Stimulated activated memory B cell treated with anti-CD40 and anti-IgM and Interleukin-4, amounts not matched to agents 10 μg/mL and 1 μg/mL and 100 μg/mL, for 72 hours (primary cell): ENCODE measurements around the gene ATP6V1G2.
"Not testable (repeated sequence)": the region's sequence is repeated elsewhere in the genome, so short reads cannot be mapped to it uniquely, and the experiment has no call there.

Experiments used
- ATAC-seq: fragments of 150-1000 bp; cut with Tn5 transposase; 2 replicates; pipeline ENCODE4 v1.10.0; 2021
- H3K27ac Mint-ChIP-seq: one replicate; pipeline ENCODE4 v1.8.0; 2022; ENCODE audit warnings: mild to moderate bottlenecking, mixed read lengths
- H3K27me3 Mint-ChIP-seq: one replicate; pipeline ENCODE4 v1.8.0; 2022; ENCODE audit warnings: mixed read lengths
- H3K36me3 Mint-ChIP-seq: one replicate; pipeline ENCODE4 v1.8.0; 2022; ENCODE audit warnings: mixed read lengths
- H3K4me1 Mint-ChIP-seq: one replicate; pipeline ENCODE4 v1.8.0; 2022; ENCODE audit warnings: mixed read lengths
- H3K4me3 Mint-ChIP-seq: one replicate; pipeline ENCODE4 v1.8.0; 2022; ENCODE audit warnings: mild to moderate bottlenecking, moderate library complexity, mixed read lengths
- H3K9me3 Mint-ChIP-seq: one replicate; pipeline ENCODE4 v1.8.0; 2022; ENCODE audit warnings: mixed read lengths

The ATP6V1G2 gene

DNA sequence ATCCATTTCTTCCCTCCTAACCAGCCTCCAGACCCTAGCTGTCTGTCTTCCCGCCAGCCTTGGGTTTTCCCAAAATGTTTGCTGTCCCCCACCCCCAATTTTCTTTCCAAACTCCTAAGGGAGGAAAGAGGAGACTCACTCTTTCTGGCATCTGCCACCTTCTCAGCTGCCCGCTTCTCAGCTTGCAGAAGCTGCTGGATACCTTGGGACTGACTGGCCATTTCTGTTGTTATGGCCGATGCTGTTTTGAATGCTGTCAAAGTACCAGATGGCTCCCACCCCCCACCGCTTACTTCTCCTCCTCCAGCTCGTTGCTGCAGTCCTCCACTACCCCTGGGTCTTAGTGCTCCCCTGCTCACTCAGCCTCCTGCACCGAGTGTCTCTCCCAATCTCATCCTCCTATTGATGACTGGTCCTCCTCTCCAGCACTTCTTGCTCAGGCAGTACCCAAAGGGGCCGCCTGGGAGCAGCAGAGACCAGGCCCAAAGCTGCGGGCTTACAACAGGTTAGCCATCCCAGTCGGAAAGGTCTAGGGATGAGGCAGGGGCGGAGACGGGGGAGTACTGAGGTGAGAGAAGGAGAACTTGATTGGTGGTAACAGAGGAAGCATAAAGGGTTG lies at the start of gene ATP6V1G2:
ATP6V1G2 (minus strand) TSS at position 270 of the 619 bp plus-strand sequence; CDS start at position 221, 49 bp downstream.
- Mint-ChIP-seq H3K4me1 (peaks cover 37% of the 10 kb centered on the region), H3K9me3 (no peaks in the 10 kb centered on the region), H3K4me3 (peak within 1 kb of the TSS; percentile 88), H3K27me3 (no peaks in the 10 kb centered on the region), H3K36me3 (peaks cover 8% of the 10 kb centered on the region), H3K27ac (peak within 1 kb of the TSS; percentile 66)
- peak; percentile 79 for ATAC-seq

DNA sequence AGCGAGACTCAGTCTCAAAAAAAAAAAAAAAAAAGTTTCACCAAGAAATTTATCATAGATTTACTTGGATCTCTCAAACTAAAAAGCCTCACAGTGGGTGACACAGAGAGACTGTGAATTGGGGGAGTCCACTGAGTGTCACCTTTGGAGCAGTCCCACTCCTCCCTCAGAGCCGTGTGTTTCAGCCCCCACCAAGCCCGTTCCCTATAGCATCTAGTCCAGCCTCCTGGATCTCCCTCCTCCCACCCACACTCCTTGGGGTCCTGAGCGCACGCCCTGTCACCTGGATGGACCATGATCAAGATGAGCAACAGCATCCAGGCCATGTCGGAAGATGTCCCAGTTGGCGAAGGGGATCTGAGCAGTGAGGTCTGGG lies 46.0 kb upstream of the ATP6V1G2 start:
- Mint-ChIP-seq H3K27ac (peak overlapping the region; percentile 88), H3K27me3 (no peaks in the 10 kb centered on the region)

DNA sequence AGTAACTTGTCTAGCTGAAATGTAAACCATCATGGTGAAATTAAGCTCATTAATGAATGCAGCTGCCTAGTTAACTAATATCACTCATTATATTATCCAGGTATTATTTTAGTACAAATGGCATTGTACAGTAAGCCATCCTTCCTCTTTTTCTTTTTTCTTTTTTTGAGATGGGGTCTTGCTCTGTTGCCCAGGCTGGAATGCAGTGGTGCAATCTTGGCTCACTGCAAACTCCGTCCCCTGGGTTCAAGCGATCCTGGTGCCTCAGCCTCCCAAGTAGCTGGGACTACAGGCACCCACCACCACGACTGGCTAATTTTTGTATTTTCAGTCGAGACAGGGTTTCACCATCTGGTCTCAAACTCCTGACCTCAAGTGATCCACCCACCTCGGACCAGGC lies 44.3 kb upstream of the ATP6V1G2 start:
- H3K36me3 Mint-ChIP-seq, H3K9me3 Mint-ChIP-seq, H3K4me3 Mint-ChIP-seq, H3K27me3 Mint-ChIP-seq, H3K27ac Mint-ChIP-seq, ATAC-seq: not testable (repeated sequence)
- peaks cover 66% of the 10 kb centered on the region for H3K4me1 Mint-ChIP-seq

More for the DNA sequence above, 46.0 kb upstream of the ATP6V1G2 start:
- Mint-ChIP-seq H3K4me3 (peak overlapping the region; percentile 70), H3K36me3 (no peaks in the 10 kb centered on the region), H3K9me3 (no peaks in the 10 kb centered on the region), H3K4me1 (peaks cover 62% of the 10 kb centered on the region)
- ATAC-seq: peak; percentile 6

DNA sequence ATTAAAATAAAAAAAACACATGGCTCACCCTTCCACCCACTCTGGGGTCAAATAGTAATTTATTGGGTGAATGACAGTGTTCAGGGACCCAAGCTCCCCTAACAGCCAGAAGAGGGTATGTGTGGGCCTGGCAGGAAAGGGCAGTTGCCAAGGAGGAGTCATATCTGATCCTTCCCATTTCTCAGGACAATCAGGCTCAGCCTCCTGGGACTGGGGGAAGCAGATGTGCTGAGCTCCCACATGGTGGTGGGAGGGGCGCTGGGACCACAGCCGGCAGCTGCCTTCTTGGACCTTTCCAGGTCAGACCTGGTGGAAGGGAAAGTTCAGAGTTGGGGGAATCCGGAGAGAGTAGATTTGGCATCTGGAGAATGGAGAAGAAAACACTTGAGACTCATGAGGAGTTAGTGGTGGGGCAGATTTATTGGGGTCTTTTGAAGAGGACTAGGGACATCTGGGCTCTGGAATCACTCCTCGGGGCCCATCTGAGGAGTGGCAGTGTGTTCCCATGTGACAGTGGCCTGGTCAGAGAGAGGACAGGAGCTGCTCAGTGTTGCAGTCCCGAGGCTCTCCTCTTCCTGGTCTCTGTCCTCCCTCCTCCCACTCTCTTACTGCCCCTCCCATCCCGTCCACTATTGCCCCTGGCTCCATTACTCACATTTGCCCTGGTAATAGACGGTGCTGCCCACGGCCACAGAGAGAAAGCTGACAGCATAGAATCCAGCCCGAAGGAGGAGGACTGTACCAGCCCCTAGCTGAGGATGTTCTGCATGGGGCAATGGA lies 42.7 kb upstream of the ATP6V1G2 start:
- Mint-ChIP-seq H3K36me3 (no peaks in the 10 kb centered on the region), H3K9me3 (no peaks in the 10 kb centered on the region), H3K4me3 (no peak overlapping the region), H3K27me3 (no peaks in the 10 kb centered on the region), H3K4me1 (peaks cover 71% of the 10 kb centered on the region), H3K27ac (peak overlapping the region; percentile 82)
- ATAC-seq: no peak

DNA sequence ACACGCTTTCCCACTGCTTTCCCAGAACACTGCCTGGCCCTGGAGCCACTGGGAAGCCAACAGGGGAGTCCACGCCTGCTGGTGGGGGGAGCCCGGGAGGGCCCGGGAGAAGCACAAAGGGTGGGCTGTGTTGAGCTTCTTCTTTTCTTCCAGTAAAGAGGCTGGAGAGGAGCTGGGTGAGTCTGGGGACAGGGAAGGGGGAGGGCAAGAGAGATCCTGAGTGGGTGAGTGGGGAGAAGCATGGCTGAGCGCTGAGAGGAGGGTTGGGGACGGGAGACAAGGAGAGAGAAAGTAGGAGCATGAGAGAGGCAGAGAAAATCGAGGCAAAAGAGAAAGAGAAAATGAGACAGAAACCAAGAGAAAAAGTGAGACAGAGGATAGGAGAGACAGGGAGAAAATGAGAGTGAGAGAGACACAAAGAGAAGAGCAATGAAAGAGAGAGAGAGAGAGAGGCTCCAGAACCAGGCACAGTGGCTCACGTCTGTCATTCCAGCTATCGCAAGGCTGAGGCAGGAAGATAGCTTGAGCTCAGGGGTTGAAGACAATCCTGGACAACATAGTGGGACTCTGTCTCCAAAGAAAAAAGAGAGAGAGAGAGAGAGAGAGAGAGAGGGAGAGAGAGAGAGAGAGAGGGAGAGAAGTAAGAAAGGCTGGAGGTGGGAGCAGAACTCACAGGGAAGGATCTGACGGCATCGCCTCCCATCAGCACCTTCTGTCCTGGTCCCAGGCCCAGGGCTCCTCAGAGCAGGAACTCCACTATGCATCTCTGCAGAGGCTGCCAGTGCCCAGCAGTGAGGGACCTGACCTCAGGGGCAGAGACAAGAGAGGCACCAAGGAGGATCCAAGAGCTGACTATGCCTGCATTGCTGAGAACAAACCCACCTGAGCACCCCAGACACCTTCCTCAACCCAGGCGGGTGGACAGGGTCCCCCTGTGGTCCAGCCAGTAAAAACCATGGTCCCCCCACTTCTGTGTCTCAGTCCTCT lies 41.7 kb upstream of the ATP6V1G2 start:
- Mint-ChIP-seq H3K4me1 (peaks cover 64% of the 10 kb centered on the region), H3K27ac (peak overlapping the region; percentile 82), H3K9me3 (no peaks in the 10 kb centered on the region), H3K36me3 (no peaks in the 10 kb centered on the region), H3K4me3 (peak overlapping the region; percentile 63), H3K27me3 (no peaks in the 10 kb centered on the region)
- ATAC-seq: no peak

DNA sequence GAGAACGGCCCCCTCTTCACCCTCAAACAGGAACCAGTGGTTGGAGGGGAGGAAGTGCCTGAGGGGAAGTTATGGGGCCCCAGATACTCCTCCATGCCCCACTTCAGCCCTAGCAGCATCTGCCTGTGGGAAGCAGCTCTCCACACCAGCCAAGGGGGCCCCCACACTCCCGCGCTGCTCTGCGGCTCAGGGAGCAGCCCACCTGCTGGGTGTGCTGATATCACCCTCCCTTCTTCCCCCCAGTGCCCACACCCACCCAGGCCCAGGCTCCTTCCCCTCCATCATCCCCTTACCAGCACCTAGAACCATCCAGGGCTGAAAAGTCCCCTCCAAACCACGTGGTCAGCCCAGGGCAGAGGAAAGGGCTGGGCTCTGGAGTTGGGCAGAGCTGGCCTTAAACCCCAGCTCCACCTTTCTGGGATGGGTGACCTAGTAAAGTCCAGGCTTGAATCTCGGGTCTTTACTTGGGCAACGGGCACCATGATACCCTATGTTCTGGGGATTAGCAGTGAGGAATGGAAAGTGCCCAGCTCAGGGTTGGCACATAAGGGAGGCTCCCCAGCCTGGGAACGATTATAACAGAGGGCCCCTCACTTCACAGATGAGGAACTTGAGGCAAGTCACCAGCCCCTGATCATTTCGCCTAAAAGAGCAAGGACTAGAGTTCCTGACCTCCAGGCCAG lies 40.3 kb upstream of the ATP6V1G2 start:
- Mint-ChIP-seq H3K4me1 (peaks cover 64% of the 10 kb centered on the region), H3K9me3 (no peaks in the 10 kb centered on the region), H3K4me3 (peak overlapping the region; percentile 73), H3K27me3 (no peaks in the 10 kb centered on the region), H3K36me3 (peaks cover under 1% of the 10 kb centered on the region), H3K27ac (peak overlapping the region; percentile 82)
- peak; percentile 67 for ATAC-seq

DNA sequence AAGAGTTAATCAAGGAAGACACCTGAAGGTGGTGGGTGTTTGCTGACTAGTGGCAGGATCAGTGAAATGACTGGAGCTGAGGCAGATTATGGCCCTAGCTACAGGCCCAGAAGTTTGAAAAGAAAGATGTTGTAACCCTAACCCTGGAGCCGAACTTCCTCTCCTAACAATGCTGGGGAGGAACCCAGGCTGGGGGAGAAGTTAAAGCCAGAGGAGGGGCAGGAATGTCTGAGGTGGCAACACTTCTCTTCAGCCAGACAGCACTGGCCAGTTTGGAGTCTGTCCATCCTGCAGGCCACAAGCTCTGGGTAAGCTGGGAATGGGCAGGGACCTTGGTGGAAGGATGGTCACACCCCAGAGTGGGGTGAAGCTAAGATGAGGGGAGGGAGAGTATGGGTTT lies 39.6 kb upstream of the ATP6V1G2 start, which contains the start of gene LST1:
LST1 (plus strand) TSS at position 270 of the 400 bp plus-strand sequence. CDS start 1,023 bp downstream, outside the sequence.
- Mint-ChIP-seq H3K4me3 (peak within 1 kb of the TSS; percentile 73), H3K36me3 (peaks cover 7% of the 10 kb centered on the region), H3K4me1 (peaks cover 66% of the 10 kb centered on the region), H3K27ac (peak within 1 kb of the TSS; percentile 82), H3K9me3 (no peaks in the 10 kb centered on the region), H3K27me3 (no peaks in the 10 kb centered on the region)
- no peak for ATAC-seq

DNA sequence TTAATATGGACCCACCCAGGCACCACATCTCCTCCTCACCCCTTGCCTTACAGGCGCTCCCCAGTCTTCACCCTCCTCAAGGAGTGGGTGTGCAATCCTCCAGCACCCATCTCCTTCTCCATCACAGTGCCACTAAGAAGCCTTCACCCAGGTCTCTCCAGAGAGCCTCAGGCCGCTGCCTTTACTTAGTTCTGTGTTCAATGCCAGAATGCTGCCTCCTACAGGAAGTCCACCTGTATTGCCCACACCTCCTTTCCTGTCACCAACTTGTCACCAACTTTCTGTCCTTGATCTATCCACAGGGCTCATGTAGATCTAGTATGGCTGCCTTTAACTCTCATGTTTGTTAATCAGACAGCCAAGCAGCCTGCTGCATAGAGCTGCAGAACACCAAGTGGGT lies 39.1 kb upstream of the ATP6V1G2 start:
- peak overlapping the region; percentile 82 for H3K27ac Mint-ChIP-seq
- H3K4me1 Mint-ChIP-seq: peaks cover 66% of the 10 kb centered on the region
- peaks cover 11% of the 10 kb centered on the region for H3K36me3 Mint-ChIP-seq
- no peaks in the 10 kb centered on the region for H3K27me3 Mint-ChIP-seq
- peak overlapping the region; percentile 56 for H3K4me3 Mint-ChIP-seq
- H3K9me3 Mint-ChIP-seq: no peaks in the 10 kb centered on the region
- ATAC-seq: no peak

- peak; percentile 71 for ATAC-seq
- peaks cover 23% of the 10 kb centered on the region for H3K36me3 Mint-ChIP-seq
- no peaks in the 10 kb centered on the region for H3K27me3 Mint-ChIP-seq
- H3K4me1 Mint-ChIP-seq: peaks cover 64% of the 10 kb centered on the region
- peak within 1 kb of the TSS; percentile 96 for H3K27ac Mint-ChIP-seq
- peak within 1 kb of the TSS; percentile 92 for H3K4me3 Mint-ChIP-seq
- H3K9me3 Mint-ChIP-seq: no peaks in the 10 kb centered on the region
Observed at GRCh38 chr6:31582230-31582643, 35.8 kb upstream of the ATP6V1G2 start, which contains the start of gene LTB. Gene LTB (minus strand): TSS chr6:31582424. CDS start chr6:31582417, 7 bp downstream.

DNA sequence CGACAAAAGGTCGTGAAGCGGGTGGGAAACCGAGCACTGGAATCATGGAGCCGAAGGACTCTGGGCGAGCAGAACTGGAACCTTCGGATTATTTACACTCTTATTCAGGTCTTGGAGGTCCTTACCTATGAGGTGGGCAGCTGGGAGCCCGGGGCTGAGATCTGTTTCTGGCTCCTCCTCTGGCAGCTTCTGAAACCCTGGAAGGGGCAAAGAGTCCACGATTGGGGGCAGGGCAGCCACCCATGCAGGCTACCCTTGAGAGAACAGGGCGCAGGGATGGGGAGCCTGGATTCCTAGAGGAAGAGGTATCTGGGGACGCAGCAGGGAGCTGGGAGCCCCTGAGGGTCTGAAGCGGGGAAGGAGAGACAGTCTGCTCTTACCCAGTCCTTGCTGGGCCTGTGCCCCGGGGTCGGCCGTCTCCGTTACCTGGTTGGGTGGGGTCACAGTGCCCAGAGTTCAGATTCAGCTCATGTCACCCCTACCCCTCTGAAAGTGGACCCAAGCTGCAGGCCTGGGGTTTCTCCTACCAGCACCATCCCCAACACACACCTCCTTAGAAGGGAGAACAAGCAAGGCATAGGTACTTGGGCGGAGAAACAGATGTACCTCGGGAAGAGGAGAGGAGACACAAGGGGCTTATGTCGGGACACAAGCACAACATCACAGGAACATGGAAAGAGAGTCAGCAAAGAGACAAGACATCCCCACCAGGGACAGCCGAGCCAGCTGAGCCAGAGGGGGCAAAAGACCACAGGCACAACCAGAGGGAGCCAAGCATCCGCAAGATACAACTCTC lies 35.2 kb upstream of the ATP6V1G2 start:
- Mint-ChIP-seq H3K4me1 (peaks cover 64% of the 10 kb centered on the region), H3K4me3 (peak overlapping the region; percentile 92), H3K27me3 (no peaks in the 10 kb centered on the region), H3K27ac (peak overlapping the region; percentile 96), H3K36me3 (peaks cover 29% of the 10 kb centered on the region), H3K9me3 (no peaks in the 10 kb centered on the region)
- no peak for ATAC-seq

GRCh38 chr6:31580807-31581433 lies 34.5 kb upstream of the ATP6V1G2 start:
- peaks cover 64% of the 10 kb centered on the region for H3K4me1 Mint-ChIP-seq
- H3K27me3 Mint-ChIP-seq: no peaks in the 10 kb centered on the region
- H3K4me3 Mint-ChIP-seq: peak overlapping the region; percentile 92
- H3K36me3 Mint-ChIP-seq: peaks cover 36% of the 10 kb centered on the region
- peak overlapping the region; percentile 96 for H3K27ac Mint-ChIP-seq
- H3K9me3 Mint-ChIP-seq: no peaks in the 10 kb centered on the region
- ATAC-seq: peak; percentile 90

DNA sequence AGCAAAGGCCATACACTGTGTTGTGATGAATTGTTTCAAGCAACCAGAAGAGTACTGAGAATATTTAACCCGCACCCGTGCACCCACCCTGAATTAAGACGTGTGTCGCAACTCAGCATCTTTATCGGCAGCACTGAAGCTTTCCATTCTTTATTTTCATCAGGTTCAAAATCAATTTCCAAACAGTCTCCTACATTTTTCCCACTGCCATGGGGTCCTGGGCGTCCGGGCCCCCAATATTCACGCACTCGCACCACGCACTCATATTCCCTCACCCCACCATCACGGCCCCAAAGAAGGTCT lies 34.0 kb upstream of the ATP6V1G2 start:
- H3K27me3 Mint-ChIP-seq: no peaks in the 10 kb centered on the region
- no peaks in the 10 kb centered on the region for H3K9me3 Mint-ChIP-seq
- peak overlapping the region; percentile 92 for H3K4me3 Mint-ChIP-seq
- peaks cover 64% of the 10 kb centered on the region for H3K4me1 Mint-ChIP-seq
- ATAC-seq: no peak
- H3K36me3 Mint-ChIP-seq: peaks cover 41% of the 10 kb centered on the region
- H3K27ac Mint-ChIP-seq: peak overlapping the region; percentile 96

- peak overlapping the region; percentile 92 for H3K4me3 Mint-ChIP-seq
- ATAC-seq: no peak
- peak overlapping the region; percentile 96 for H3K27ac Mint-ChIP-seq
- H3K36me3 Mint-ChIP-seq: peaks cover 41% of the 10 kb centered on the region
- peaks cover 67% of the 10 kb centered on the region for H3K4me1 Mint-ChIP-seq
- no peaks in the 10 kb centered on the region for H3K9me3 Mint-ChIP-seq
- H3K27me3 Mint-ChIP-seq: no peaks in the 10 kb centered on the region
Observed at GRCh38 chr6:31579546-31580437, 33.4 kb upstream of the ATP6V1G2 start.
